A673 (cell line): ENCODE data around the gene ELANE. TPM values are rescaled to one million over a fixed set of nuclear protein-coding genes. Genes with fewer than 3 reads are reported as not detected.

Experiments
- BruUV-seq: library from RNA; stranded (reverse); fragments of 400-500 nt; replicated peaks from 2 replicates; lab custom pipeline; 2021; lab: Mats Ljungman, UMichigan
- CTCF ChIA-PET: fragments of 300-600 bp; sonication (Branson Sonifier 250); formaldehyde crosslinking; loops from one replicate; lab custom pipeline; 2022; ENCODE audit warnings: antibody characterized with exemption; lab: Charles Lee
- POLR2A ChIA-PET: fragments of 300-600 bp; sonication (Branson Sonifier 250); formaldehyde crosslinking; loops from one replicate; lab custom pipeline; 2022; ENCODE audit warnings: antibody characterized with exemption; ENCODE audit not compliant: low non-redundant PET; lab: Charles Lee
- DNase-seq: peaks from one replicate; pipeline ENCODE4 v3.0.0-alpha.2; 2015; ENCODE audit warnings: low spot score
- H3K27ac ChIP-seq: fragments of 200-600 bp; sonication (generic); 2 replicates; pipeline ENCODE4 v1.5.1; 2016; ENCODE audit warnings: mixed run types, low read depth, mild to moderate bottlenecking, mixed read lengths, antibody characterized with exemption, low read length; ENCODE audit not compliant: poor library complexity, severe bottlenecking
- H3K27me3 ChIP-seq: fragments of 200-600 bp; sonication (generic); replicated peaks from 2 replicates; pipeline ENCODE4 v1.6.1; 2017; ENCODE audit warnings: mixed run types, low read depth, mild to moderate bottlenecking, mixed read lengths, antibody characterized with exemption, low read length; ENCODE audit not compliant: insufficient read depth, poor library complexity
- H3K36me3 ChIP-seq: fragments of 200-600 bp; sonication (generic); 2 replicates; pipeline ENCODE4 v1.6.1; 2016; ENCODE audit warnings: mixed run types, mild to moderate bottlenecking, mixed read lengths, antibody characterized with exemption, low read length; ENCODE audit not compliant: insufficient read depth, poor library complexity, severe bottlenecking
- H3K4me1 ChIP-seq: fragments of 200-600 bp; sonication (generic); 2 replicates; pipeline ENCODE4 v1.6.1; 2017; ENCODE audit warnings: mixed run types, mild to moderate bottlenecking, mixed read lengths, antibody characterized with exemption, low read length; ENCODE audit not compliant: insufficient read depth, poor library complexity, severe bottlenecking
- H3K4me3 ChIP-seq: fragments of 200-600 bp; sonication (generic); 2 replicates; pipeline ENCODE4 v1.5.1; 2016; ENCODE audit warnings: low read depth, mixed run types, mild to moderate bottlenecking, mixed read lengths, low read length; ENCODE audit not compliant: poor library complexity, severe bottlenecking
- H3K9me3 ChIP-seq: fragments of 200-600 bp; sonication (generic); 2 replicates; pipeline ENCODE4 v1.6.1; 2016; ENCODE audit warnings: mixed run types, low read depth, mild to moderate bottlenecking, mixed read lengths, antibody characterized with exemption, low read length; ENCODE audit not compliant: poor library complexity, severe bottlenecking
- CTCF ChIP-seq: fragments of 300-800, 200-600 bp; sonication (generic); conservative IDR thresholded peaks from 2 replicates; pipeline ENCODE4 v1.5.1; 2017; ENCODE audit warnings: low read depth, mild to moderate bottlenecking, antibody characterized with exemption, low read length, moderate library complexity, mixed read lengths
- EZH2 ChIP-seq: fragments of 200-600 bp; sonication (generic); IDR thresholded peaks from 2 replicates; pipeline ENCODE4 v1.6.1; 2017; ENCODE audit warnings: borderline replicate concordance, low read depth, mild to moderate bottlenecking, mixed read lengths, antibody characterized with exemption, low read length; ENCODE audit not compliant: poor library complexity, severe bottlenecking
- intact Hi-C: fragments of 100-400 bp; cut with micrococcal nuclease; formaldehyde crosslinking; loops from one replicate; pipeline ENCODE4 v1.10.0; 2022; ENCODE audit not compliant: unreplicated experiment
- total RNA-seq: library from RNA; stranded (reverse); gene quantifications from 2 replicates; pipeline ENCODE4 v1.2.3, GENCODE V29; 2021

The ELANE gene
- total RNA-seq, 1 experiment from 2014 or later = not detected

GRCh38 chr19:900043-900301 lies 47.9 kb downstream of the ELANE start:
- no peak overlapping the region for H3K4me3 ChIP-seq
- H3K27ac ChIP-seq = no peak overlapping the region
- no peaks in the 10 kb centered on the region for H3K27me3 ChIP-seq
- H3K9me3 ChIP-seq = no peaks in the 10 kb centered on the region
- ChIA-PET CTCF (no interaction called here), POLR2A (no interaction called here)
- peaks cover 8% of the 10 kb centered on the region for H3K4me1 ChIP-seq
- no peak for DNase-seq
- TF ChIP-seq EZH2 (no peak), CTCF (no peak)
- H3K36me3 ChIP-seq = peaks cover 4% of the 10 kb centered on the region
- no TSS peak for BruUV-seq
- intact Hi-C loops = no loop called here

DNA sequence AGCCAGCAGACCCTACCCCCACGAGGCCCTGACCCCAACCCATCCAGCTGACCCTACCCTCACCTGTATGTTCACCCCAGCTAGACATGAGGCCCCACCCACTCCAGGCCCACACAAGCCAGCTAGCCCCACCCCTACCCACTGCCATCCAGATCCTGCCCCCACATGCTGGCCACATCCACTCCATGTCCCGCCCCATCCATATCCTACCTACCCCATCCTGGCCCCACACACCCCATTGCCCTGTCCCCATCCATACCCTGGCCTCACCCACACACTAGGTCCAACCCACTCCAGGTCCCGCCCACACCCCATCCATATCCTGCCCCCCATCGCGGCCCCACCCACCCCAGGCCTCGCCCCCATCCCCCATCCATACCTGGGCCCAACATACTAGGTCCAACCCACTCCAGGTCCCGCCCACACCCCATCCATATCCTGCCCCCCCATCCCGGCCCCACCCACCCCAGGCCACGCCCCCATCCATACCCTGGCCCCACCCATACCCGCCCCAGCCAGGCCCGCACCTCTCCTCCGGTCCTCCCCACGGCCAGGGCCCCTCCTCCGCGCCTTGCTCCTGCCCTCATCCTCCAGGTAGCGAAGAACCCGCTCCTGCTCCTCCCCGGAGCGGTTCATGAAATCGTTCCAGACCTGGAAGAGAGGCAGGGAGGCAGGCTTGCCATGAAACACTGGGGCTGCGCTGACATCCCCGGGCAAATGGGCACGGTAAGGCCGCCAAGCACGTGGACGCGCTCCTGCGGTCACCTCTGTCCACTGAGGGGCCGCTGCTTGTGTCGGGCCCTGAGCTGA lies 48.4 kb downstream of the ELANE start:
- no peak for TF ChIP-seq EZH2
- TF ChIP-seq CTCF = no peak
- peaks cover 8% of the 10 kb centered on the region for H3K4me1 ChIP-seq
- H3K27ac ChIP-seq = no peak overlapping the region
- H3K36me3 ChIP-seq = peaks cover 4% of the 10 kb centered on the region
- H3K9me3 ChIP-seq = no peaks in the 10 kb centered on the region
- POLR2A ChIA-PET = no interaction called here
- no peak overlapping the region for H3K4me3 ChIP-seq
- no peaks in the 10 kb centered on the region for H3K27me3 ChIP-seq
- no TSS peak for BruUV-seq
- CTCF ChIA-PET = interaction anchor here (0.6 kb wide), 1 partner anchor 107 kb away, joined by 3 read pairs; no protein-coding TSS in a partner anchor
- peak; percentile 44 for DNase-seq
- intact Hi-C loops = no loop called here

DNA sequence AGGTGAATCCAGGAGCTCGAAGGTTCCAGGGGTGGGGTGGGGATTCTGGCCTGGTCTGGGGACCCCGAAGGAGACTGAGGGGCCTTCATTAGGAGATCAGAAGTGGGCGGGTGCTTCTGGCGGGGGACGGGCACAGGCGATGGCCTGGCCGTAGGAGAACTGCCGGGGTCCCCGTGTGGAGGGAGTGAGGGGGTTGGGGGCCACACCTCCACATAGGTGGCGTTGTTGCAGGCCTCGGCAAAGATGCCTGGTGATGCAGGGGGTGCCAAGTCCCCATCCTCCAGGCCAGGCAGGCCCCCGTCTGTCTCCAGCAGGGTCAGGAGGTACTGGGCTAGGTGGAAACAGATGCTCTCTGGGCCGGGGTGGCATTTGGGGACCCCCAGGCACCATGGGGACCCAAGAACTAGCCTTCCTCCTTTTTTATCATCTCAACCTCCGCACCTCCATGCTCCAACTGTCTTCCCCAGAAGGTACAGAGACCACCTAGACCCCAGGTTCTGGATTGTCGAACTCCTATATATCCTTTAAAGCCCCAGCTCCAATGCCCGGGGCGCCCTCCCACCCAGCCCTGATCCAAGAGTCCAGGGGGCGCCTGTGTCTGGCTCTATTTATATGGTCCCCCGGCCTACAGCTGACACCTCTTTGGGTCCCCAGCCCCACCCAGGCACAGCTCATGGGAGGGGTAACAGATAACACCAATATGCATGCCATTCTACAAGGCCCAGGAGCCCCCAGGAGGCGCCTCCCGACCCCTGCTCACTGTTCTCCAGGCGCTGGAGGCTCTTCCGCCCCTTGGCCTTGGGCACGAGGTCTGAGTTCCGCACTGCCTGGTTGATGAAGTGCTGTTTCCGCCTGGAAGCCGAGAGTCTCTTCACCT lies 49.4 kb downstream of the ELANE start:
- H3K4me1 ChIP-seq = peaks cover 8% of the 10 kb centered on the region
- ChIA-PET CTCF (interaction anchor here (0.6 kb wide), 1 partner anchor 106 kb away, joined by 3 read pairs; no protein-coding TSS in a partner anchor), POLR2A (interaction anchor here (0.6 kb wide), 1 partner anchor 368 kb away, joined by 14 read pairs; no protein-coding TSS in a partner anchor)
- BruUV-seq = no TSS peak
- TF ChIP-seq EZH2 (no peak), CTCF (no peak)
- H3K4me3 ChIP-seq = no peak overlapping the region
- intact Hi-C loops = no loop called here
- no peak overlapping the region for H3K27ac ChIP-seq
- H3K27me3 ChIP-seq = no peaks in the 10 kb centered on the region
- peaks cover 4% of the 10 kb centered on the region for H3K36me3 ChIP-seq
- H3K9me3 ChIP-seq = no peaks in the 10 kb centered on the region
- DNase-seq = no peak
